Measurements from ENCODE around the gene LFNG. TPM values are rescaled to one million over a fixed set of nuclear protein-coding genes. Genes with fewer than 3 reads are reported as not detected.

Gene LFNG, protein sequence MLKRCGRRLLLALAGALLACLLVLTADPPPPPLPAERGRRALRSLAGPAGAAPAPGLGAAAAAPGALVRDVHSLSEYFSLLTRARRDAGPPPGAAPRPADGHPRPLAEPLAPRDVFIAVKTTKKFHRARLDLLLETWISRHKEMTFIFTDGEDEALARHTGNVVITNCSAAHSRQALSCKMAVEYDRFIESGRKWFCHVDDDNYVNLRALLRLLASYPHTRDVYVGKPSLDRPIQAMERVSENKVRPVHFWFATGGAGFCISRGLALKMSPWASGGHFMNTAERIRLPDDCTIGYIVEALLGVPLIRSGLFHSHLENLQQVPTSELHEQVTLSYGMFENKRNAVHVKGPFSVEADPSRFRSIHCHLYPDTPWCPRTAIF
- total RNA-seq = 10 to 100 TPM in 1 of 8 experiments, 1 to 10 TPM in 4, under 1 TPM in 2, not detected in 1; 0.71 to 49.3 (median 6.3) TPM

DNA sequence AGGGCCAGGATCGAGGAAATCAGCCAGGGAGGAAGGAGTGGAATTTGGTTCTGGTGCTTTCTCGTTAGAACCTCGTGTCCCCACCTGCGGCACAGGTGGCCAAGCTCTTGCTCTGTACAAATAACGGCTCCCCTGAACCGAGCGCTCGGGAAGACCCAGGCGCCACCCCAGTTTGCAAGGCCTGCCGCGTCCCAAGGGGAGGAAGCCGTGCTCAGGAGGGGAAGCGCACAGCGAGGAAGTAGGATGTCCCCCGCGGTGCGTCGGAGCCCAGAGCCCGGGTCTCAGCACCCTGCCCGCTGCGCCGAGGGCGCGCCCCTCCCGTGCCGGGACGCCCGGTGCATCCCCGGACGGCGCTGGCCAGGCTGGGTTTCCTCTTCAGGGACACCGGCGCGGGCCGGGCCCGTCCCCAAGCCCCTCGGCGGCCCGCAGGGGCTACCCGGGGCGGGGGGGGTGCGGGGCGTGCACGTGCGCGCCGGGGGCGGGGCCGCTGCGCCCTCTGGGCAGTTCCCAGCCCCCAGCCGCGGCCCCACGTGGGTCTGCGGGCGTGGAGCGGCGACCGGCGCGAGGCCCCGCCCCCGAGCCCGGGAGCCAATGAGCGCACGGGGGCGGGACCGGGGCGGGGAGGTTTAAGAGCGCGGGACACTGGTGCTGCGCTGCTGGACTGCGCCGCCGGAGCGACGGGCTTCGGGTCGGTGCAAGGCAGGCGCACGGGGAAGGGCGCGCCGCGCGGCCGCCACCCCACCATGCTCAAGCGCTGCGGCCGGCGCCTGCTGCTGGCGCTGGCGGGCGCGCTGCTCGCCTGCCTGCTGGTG, at the start of gene LFNG:
Gene LFNG (plus strand): TSS at position 656 of the 812 bp plus-strand sequence. CDS start 88 bp downstream, at position 744.
- in situ Hi-C loops (cut with MboI; ENCODE audit: low pct_unique_long_range_greater_than_20kb in 2 of 9, low sequenced_read_pairs in 9 of 9, unreplicated experiment in 9 of 9) = no loop called here
- Histone ChIP-seq H3K4me1 (replicated peaks in 1 of 2) (peaks cover 32 to 56% of the 10 kb centered on the region in 2 donors), H3K4me3 (peak within 1 kb of the TSS; percentile 38 to 48 (median 44)), H3K27ac (no peak within 1 kb of the TSS)
- 3% methylated on average over 15 of the region's 95 CpGs; no CpG with 5 or more reads in 9 of the 10 experiments for WGBS, 10 experiments
- peak; percentile 75 to 96 (median 82) for ATAC-seq (replicated peaks in 6 of 8)

DNA sequence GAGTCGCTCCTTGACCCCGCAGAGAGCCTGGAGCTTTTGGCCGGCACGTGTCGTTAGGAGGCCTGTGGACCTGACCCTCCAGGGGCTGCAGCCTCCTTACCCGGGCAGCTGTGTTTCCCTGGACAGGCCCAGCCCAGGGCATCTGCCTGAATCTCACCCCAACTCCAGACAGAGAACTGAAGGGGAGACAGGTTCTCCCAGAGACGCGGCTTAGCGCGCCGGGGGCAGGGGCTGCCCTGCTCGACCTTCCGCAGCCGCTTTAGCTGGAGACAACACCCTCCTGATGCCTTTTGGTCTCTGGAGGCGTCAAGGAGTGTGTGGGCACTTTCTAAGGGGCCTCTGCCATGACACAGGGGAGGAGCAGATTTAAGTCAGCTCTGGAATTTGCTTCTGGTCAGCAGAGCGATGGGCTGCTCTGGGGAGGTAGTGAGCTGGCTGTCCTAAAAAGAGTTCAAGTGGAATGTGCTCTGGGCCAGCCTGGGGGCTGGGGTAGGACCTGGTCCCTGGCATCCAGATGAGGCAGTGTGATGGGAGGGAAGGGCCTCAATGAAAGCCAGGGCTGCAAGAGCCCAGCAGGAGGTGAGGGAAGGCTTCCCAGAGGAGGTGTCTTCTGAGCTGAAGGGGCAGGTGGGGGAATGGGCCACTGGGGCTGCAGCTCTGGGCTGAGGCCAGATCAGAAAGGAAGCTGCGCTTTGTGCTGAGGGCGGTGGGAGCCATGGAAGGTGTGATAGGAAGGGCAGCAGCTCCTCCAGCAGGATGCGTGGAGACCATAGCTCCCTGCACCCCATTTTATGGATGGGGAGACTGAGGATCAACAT, 49.2 kb upstream of the LFNG start:
- no peak for ATAC-seq (replicated peaks in 6 of 8)
- in situ Hi-C loops (cut with MboI; ENCODE audit: low pct_unique_long_range_greater_than_20kb in 2 of 9, low sequenced_read_pairs in 9 of 9, unreplicated experiment in 9 of 9) = no loop called here

DNA sequence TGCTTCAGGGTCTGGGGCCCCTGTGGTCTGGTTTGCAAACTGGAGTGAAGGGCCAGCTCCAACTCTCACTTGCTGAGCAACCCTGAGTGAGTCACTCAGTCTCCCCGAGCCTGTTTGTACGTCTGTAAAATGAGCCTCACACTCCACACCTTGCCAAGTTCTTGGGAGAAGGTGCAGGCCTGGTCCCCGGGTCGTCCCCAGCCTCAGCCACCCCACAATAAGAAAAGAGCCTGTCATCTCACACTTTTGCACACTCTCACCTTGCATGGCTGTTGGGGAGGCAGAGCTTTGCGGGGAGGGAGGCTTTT, 48.6 kb upstream of the LFNG start:
- in situ Hi-C loops (cut with MboI; ENCODE audit: low pct_unique_long_range_greater_than_20kb in 2 of 9, low sequenced_read_pairs in 9 of 9, unreplicated experiment in 9 of 9) = no loop called here
- peak in 2 of 8 experiments; percentile 18 to 37 for ATAC-seq (replicated peaks in 6 of 8)

More for the DNA sequence above, 49.2 kb upstream of the LFNG start:
- Histone ChIP-seq H3K27ac (no peak overlapping the region), H3K4me3 (no peak overlapping the region), H3K4me1 (replicated peaks in 1 of 2) (peaks cover 2 to 17% of the 10 kb centered on the region in 2 donors)
- WGBS, 10 experiments = 0 to 90% (median 77%) methylated on average over 1 to 12 of the region's 19 CpGs; no CpG with 5 or more reads in 6 of the 10 experiments

DNA sequence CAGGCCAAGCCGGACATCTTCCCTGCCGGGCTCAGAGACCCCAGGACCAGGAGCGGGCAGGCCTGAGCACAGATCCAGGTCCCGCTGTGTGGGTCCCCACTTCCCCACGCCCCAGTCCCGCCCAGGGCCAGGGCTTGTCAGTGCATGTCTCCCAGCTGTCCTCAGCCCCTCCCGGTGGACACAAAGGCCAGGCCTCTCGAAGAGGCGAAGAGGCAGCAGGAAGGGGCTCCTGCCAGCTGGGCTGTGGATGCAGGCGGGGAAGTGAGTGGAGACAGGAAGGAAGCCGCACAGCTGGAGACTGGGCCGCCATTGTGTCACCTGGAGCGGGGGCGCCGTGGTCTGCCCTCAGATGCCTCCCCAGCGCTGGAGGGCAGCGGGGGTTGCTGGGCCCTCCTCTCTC, 48.2 kb upstream of the LFNG start:
- 33 to 80% (median 67%) methylated on average over 1 to 3 of the region's 17 CpGs; no CpG with 5 or more reads in 5 of the 10 experiments for WGBS, 10 experiments
- in situ Hi-C loops (cut with MboI; ENCODE audit: low pct_unique_long_range_greater_than_20kb in 2 of 9, low sequenced_read_pairs in 9 of 9, unreplicated experiment in 9 of 9) = no loop called here
- peak in 7 of 8 experiments; percentile 15 to 63 (median 42) for ATAC-seq (replicated peaks in 6 of 8)
- Histone ChIP-seq H3K4me1 (replicated peaks in 1 of 2) (peaks cover 0 to 8% of the 10 kb centered on the region in 2 donors), H3K27ac (no peak overlapping the region), H3K4me3 (no peak overlapping the region)

More for the DNA sequence above, 48.6 kb upstream of the LFNG start:
- no peak overlapping the region for H3K4me3 ChIP-seq
- peaks cover 0 to 12% of the 10 kb centered on the region in 2 donors for H3K4me1 ChIP-seq (replicated peaks in 1 of 2)
- no peak overlapping the region for H3K27ac ChIP-seq
- WGBS, 10 experiments = 10 to 92% (median 70%) methylated on average over 1 to 3 of the region's 5 CpGs; no CpG with 5 or more reads in 4 of the 10 experiments

DNA sequence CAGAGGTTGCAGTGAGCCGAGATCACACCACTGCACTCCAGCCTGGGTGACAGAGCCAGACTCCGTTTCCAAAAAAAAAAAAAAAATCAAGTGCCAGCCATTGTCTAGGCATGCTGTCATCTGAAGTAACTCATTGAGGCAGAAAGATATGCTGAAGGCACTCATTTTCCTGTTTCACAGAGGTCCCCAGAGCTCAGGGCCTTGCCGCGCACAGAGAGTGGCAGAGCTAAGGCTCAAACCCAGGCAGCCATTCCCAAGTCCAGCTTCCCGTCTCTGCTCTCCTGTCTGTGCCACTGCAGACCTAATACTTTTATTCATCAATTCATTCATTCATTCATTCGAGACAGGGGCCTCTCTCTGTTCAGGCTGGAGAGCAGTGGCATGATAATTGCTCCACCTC, 46.8 kb upstream of the LFNG start:
- H3K4me3 ChIP-seq = no peak overlapping the region
- in situ Hi-C loops (cut with MboI; ENCODE audit: low pct_unique_long_range_greater_than_20kb in 2 of 9, low sequenced_read_pairs in 9 of 9, unreplicated experiment in 9 of 9) = no loop called here
- H3K4me1 ChIP-seq (replicated peaks in 1 of 2) = peaks cover 7 to 20% of the 10 kb centered on the region in 2 donors
- no peak overlapping the region for H3K27ac ChIP-seq
- no peak for ATAC-seq (replicated peaks in 6 of 8)
- WGBS, 10 experiments = 29 to 100% (median 96%) methylated on average over 1 to 4 of the region's 6 CpGs; no CpG with 5 or more reads in 5 of the 10 experiments

DNA sequence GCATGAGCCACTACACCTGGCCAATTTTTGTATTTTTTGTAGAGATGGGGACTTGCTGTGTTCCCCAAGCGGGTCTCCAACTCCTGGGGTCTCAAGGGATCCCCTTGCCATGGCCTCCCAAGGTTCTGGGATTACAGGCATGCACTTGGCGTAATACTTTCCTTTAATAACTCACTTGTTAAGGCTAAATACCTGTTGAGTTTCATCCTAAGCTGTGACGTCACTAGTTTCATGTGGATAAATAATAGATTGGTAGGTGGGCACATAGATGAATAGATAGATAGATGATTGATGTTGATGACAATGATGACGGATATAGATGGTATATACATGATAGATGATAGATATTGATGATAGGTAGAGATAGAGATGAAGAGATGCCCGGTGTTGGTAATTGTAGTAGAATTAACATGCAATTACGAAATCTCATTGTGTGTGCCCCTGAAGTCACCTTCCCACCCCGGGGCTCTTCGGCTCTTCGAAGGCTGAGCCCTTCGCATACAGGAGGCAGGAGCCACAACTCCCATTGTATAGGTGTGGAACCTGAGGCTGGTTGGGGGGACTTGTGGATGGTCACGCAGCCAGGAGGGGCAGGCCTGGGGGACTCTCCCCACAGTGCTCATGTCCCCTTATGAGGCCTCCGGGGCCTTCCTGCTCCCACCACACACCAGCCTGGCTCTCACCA, 45.9 kb upstream of the LFNG start:
- 60 to 100% (median 87%) methylated on average over 1 to 10 of the region's 12 CpGs; no CpG with 5 or more reads in 1 of the 10 experiments for WGBS, 10 experiments
- H3K4me3 ChIP-seq = no peak overlapping the region
- H3K4me1 ChIP-seq (replicated peaks in 1 of 2) = peaks cover 7 to 29% of the 10 kb centered on the region in 2 donors
- ATAC-seq (replicated peaks in 6 of 8) = no peak
- in situ Hi-C loops (cut with MboI; ENCODE audit: low pct_unique_long_range_greater_than_20kb in 2 of 9, low sequenced_read_pairs in 9 of 9, unreplicated experiment in 9 of 9) = no loop called here
- H3K27ac ChIP-seq = no peak overlapping the region

DNA sequence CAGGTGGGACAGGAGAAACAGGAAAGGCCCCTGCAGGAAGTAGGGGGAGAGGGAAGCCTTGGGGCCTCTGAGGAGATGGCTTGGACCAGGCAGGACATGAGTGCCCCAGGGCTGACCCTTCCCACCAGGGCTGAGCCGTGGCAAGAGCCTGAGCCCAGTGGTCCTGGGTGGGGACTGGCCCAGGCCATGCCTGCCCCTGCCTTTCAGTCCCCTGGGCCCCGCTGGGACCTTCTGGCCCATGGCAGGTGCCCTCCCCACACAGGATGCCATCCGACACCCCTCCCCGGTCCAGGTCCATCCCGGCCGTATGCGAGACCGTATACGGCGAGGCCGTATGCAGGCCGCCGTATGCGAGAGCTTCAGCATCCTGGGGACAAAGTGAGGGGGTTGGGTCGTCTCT, 45.4 kb upstream of the LFNG start:
- Histone ChIP-seq H3K27ac (no peak overlapping the region), H3K4me3 (no peak overlapping the region), H3K4me1 (replicated peaks in 1 of 2) (peaks cover 7 to 31% of the 10 kb centered on the region in 2 donors)
- ATAC-seq (replicated peaks in 6 of 8) = no peak
- in situ Hi-C loops (cut with MboI; ENCODE audit: low pct_unique_long_range_greater_than_20kb in 2 of 9, low sequenced_read_pairs in 9 of 9, unreplicated experiment in 9 of 9) = no loop called here
- 60% methylated on average over 4 of the region's 15 CpGs; no CpG with 5 or more reads in 9 of the 10 experiments for WGBS, 10 experiments

DNA sequence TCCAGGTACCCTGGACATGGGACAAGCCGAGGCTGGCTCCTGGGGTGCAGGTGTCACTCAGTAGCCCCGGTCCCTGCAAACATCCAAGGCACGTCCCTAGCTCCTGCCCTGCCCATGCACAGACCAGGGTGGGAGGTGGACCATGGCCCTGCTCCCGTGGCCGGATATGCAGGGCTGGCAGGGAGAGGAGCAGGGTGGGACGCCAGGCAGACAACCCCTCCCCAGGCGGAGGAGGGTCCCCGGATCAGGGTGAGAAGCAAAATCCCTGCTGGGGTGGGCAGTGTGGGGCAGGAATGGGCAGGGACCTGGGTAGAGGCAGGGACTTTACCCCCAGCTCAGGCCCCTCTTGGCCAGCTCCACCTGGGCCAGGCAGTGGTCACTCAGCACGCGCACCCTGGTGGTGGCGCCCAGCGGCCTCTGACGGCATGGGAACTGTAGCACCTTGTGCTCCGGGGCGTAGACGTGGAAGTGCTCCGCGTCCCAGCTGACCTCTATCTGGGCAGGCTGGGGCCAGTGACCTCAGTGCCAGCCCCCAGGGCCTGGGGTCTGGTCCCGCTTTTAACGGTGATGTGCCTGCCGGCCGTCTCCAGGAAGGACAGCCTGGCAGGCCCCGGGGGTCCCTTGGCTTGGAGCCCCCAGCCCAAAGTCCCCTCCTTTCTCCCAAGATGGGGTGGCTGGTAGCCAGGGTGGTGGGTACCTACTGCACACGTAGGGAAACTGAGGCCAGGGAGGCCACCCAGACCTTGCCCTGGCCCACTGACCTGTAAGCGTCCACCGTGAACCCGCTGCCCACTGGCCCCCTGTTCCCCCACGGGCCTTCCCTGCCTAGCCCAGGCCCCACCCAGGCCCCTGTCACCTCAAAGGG, 44.5 kb upstream of the LFNG start:
- WGBS, 10 experiments = 20 to 100% methylated on average over 1 of the region's 28 CpGs; no CpG with 5 or more reads in 8 of the 10 experiments
- Histone ChIP-seq H3K27ac (no peak overlapping the region), H3K4me1 (replicated peaks in 1 of 2) (peaks cover 7 to 36% of the 10 kb centered on the region in 2 donors), H3K4me3 (no peak overlapping the region)
- ATAC-seq (replicated peaks in 6 of 8) = no peak
- in situ Hi-C loops (cut with MboI; ENCODE audit: low pct_unique_long_range_greater_than_20kb in 2 of 9, low sequenced_read_pairs in 9 of 9, unreplicated experiment in 9 of 9) = no loop called here

DNA sequence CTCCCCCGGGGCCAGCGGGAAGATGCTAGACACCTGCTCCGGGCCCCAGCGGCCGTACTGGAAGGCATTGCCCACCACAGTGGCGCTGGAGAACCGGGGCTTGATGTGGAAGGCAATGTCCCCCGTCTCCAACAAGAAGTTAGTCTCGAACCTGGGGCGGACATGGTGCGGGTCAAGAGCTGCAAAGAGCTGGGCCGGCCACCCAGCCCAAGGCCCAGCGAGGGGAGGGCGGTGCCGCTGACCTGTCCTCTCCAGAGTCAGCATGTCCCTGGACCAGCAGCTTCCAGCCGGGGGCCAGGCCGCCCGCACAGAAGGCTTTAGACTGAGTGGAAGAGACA, 43.9 kb upstream of the LFNG start:
- ATAC-seq (replicated peaks in 6 of 8) = no peak
- WGBS, 10 experiments = no CpG with 5 or more reads among the region's 18 CpGs
- Histone ChIP-seq H3K4me3 (no peak overlapping the region), H3K4me1 (replicated peaks in 1 of 2) (peaks cover 7 to 37% of the 10 kb centered on the region in 2 donors), H3K27ac (no peak overlapping the region)
- in situ Hi-C loops (cut with MboI; ENCODE audit: low pct_unique_long_range_greater_than_20kb in 2 of 9, low sequenced_read_pairs in 9 of 9, unreplicated experiment in 9 of 9) = no loop called here

DNA sequence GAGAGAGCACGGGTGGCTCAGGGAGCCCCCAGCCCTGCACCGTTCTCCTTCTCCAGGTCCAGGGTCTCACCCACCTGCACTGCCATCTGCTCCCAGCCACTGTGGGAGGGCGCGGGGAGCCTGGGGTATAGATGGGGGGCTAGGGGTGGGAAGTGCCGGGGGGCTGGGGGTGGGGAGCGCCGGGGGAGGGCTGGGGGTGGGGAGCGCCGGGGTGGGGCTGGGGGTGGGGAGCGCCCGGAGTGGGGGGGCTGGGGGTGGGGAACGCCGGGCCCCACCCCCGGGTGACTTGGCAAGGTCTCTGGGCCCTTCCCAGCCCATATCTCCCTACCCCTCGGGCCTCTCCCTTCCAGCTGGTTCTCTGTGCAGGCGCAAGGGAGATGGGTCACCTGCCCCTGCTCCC, 43.3 kb upstream of the LFNG start, which contains the start of gene GRIFIN:
Gene GRIFIN (minus strand): TSS at position 101 of the 400 bp plus-strand sequence. CDS start 15 bp downstream, at position 86.
- in situ Hi-C loops (cut with MboI; ENCODE audit: low pct_unique_long_range_greater_than_20kb in 2 of 9, low sequenced_read_pairs in 9 of 9, unreplicated experiment in 9 of 9) = no loop called here
- no peak within 1 kb of the TSS for H3K4me3 ChIP-seq
- 0 to 60% methylated on average over 1 to 2 of the region's 16 CpGs; no CpG with 5 or more reads in 8 of the 10 experiments for WGBS, 10 experiments

DNA sequence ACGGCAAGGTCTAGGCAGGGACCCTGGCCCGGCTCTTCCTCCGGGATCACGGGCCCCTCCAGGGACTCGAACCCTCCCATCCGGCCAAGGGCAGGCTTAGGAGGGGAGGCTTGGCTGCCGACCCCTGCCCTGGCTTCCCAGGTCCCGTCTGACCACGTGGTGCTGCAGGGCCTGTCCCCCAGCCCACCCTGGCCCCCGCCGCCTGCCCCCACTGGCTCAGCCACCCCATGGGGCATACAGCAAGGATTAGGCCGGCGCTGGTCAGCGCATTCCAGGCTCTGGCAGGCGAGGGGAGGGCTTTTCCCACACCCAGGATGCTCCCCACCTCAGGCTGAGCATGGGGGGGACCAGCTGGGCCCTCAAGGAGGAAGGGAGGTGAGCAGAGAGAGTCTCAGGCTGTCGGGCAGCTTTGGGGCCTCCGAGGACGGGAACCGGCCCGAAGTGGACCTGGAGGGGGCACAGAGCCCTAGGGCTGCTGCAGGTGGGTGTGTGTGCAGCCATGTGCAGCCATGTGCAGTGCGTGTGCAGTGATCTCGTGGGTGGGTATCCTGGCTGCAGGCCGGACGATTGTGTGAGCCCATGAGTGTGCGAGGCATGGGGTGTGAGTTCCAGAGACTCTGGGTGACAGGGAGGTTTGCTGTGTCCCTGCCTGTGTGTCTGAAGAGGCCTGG, 42.7 kb upstream of the LFNG start:
- no peak overlapping the region for H3K27ac ChIP-seq
- H3K4me3 ChIP-seq = no peak overlapping the region
- 0 to 54% methylated on average over 1 to 3 of the region's 25 CpGs; no CpG with 5 or more reads in 8 of the 10 experiments for WGBS, 10 experiments
- in situ Hi-C loops (cut with MboI; ENCODE audit: low pct_unique_long_range_greater_than_20kb in 2 of 9, low sequenced_read_pairs in 9 of 9, unreplicated experiment in 9 of 9) = no loop called here
- ATAC-seq (replicated peaks in 6 of 8) = peak in 4 of 8 experiments; percentile 5 to 16 (median 8)
- H3K4me1 ChIP-seq (replicated peaks in 1 of 2) = peaks cover 7 to 35% of the 10 kb centered on the region in 2 donors

More for the DNA sequence above, 43.3 kb upstream of the LFNG start, which contains the start of gene GRIFIN:
- no peak for ATAC-seq (replicated peaks in 6 of 8)
- H3K27ac ChIP-seq = no peak within 1 kb of the TSS
- peaks cover 7 to 37% of the 10 kb centered on the region in 2 donors for H3K4me1 ChIP-seq (replicated peaks in 1 of 2)

Measured in motor neuron (in vitro differentiated cells).